ENCODE measurements around the gene ARHGEF37. TPM values are rescaled to one million over a fixed set of nuclear protein-coding genes. Genes with fewer than 3 reads are reported as not detected.
"Not testable (repeated sequence)": the region's sequence is repeated elsewhere in the genome, so short reads cannot be mapped to it uniquely, and the experiment has no call there.

The ARHGEF37 gene
- total RNA-seq, 2 experiments from 2014 or later, result 1.1 TPM

- no peak overlapping the region for H3K4me3 Mint-ChIP-seq
- no peak for DNase-seq
- no peak for ATAC-seq
- H3K4me1 Mint-ChIP-seq (ENCODE audit: low read depth), result peaks cover 8% of the 10 kb centered on the region
- no peaks in the 10 kb centered on the region for H3K9me3 Mint-ChIP-seq
- POLR2A ChIA-PET, result no interaction called here
- H3K27me3 Mint-ChIP-seq, result no peaks in the 10 kb centered on the region
- H3K27ac Mint-ChIP-seq, result no peak overlapping the region
- intact Hi-C loops (cut with micrococcal nuclease), result no loop called here
- TF ChIP-seq CTCF (IDR thresholded peaks at IDR 0.05), result no peak
- no peaks in the 10 kb centered on the region for H3K36me3 Mint-ChIP-seq (ENCODE audit: low read depth)
- CTCF ChIA-PET, result interaction anchor here (1.3 to 2.1 kb wide), 3 partner anchors 11 to 346 kb away, joined by 5 to 6 read pairs (median 6); no protein-coding TSS in a partner anchor
These were observed 63.9 kb downstream of the ARHGEF37 start for GRCh38 chr5:149645236-149645635.

GRCh38 chr5:149645725-149646124 lies 64.4 kb downstream of the ARHGEF37 start:
- CTCF ChIA-PET, result interaction anchor here (1.5 to 2.1 kb wide), 3 partner anchors 9 to 345 kb away, joined by 5 to 6 read pairs (median 6); no protein-coding TSS in a partner anchor
- intact Hi-C loops (cut with micrococcal nuclease), result no loop called here

GRCh38 chr5:149646564-149646963 lies 65.3 kb downstream of the ARHGEF37 start:
- POLR2A ChIA-PET, result interaction anchor here (1.0 kb wide), 1 partner anchor 83 kb away, joined by 3 read pairs; the partner anchor contains the start of gene PPARGC1B
- no peak overlapping the region for H3K27ac Mint-ChIP-seq

More at GRCh38 chr5:149645725-149646124, 64.4 kb downstream of the ARHGEF37 start:
- no peak overlapping the region for H3K27ac Mint-ChIP-seq
- POLR2A ChIA-PET, result no interaction called here
- DNase-seq (no peak), ATAC-seq (no peak)
- no peaks in the 10 kb centered on the region for H3K27me3 Mint-ChIP-seq
- H3K9me3 Mint-ChIP-seq, result no peaks in the 10 kb centered on the region
- H3K4me1 Mint-ChIP-seq (ENCODE audit: low read depth), result peaks cover 8% of the 10 kb centered on the region
- H3K4me3 Mint-ChIP-seq, result no peak overlapping the region
- no peaks in the 10 kb centered on the region for H3K36me3 Mint-ChIP-seq (ENCODE audit: low read depth)
- no peak for TF ChIP-seq CTCF (IDR thresholded peaks at IDR 0.05)

GRCh38 chr5:149647334-149647733 lies 66.0 kb downstream of the ARHGEF37 start:
- no peak for DNase-seq
- intact Hi-C loops (cut with micrococcal nuclease), result no loop called here
- H3K4me1 Mint-ChIP-seq (ENCODE audit: low read depth), result peaks cover 8% of the 10 kb centered on the region
- TF ChIP-seq CTCF (IDR thresholded peaks at IDR 0.05), result no peak
- ATAC-seq, result no peak
- no peak overlapping the region for H3K27ac Mint-ChIP-seq
- H3K4me3 Mint-ChIP-seq, result no peak overlapping the region
- H3K9me3 Mint-ChIP-seq, result no peaks in the 10 kb centered on the region
- no peaks in the 10 kb centered on the region for H3K36me3 Mint-ChIP-seq (ENCODE audit: low read depth)
- H3K27me3 Mint-ChIP-seq, result no peaks in the 10 kb centered on the region
- ChIA-PET CTCF (interaction anchor here (2.1 kb wide), 1 partner anchor 344 kb away, joined by 6 read pairs; no protein-coding TSS in a partner anchor), POLR2A (interaction anchor here (1.0 kb wide), 1 partner anchor 83 kb away, joined by 3 read pairs; the partner anchor contains the start of gene PPARGC1B)

More at GRCh38 chr5:149646564-149646963, 65.3 kb downstream of the ARHGEF37 start:
- peaks cover 8% of the 10 kb centered on the region for H3K4me1 Mint-ChIP-seq (ENCODE audit: low read depth)
- no peak for TF ChIP-seq CTCF (IDR thresholded peaks at IDR 0.05)
- H3K27me3 Mint-ChIP-seq, result no peaks in the 10 kb centered on the region
- ATAC-seq (peak; percentile 57), DNase-seq (peak; percentile 77)
- H3K9me3 Mint-ChIP-seq, result no peaks in the 10 kb centered on the region
- CTCF ChIA-PET, result interaction anchor here (0.7 to 2.1 kb wide), 3 partner anchors 10 to 344 kb away, joined by 3 to 6 read pairs (median 6); no protein-coding TSS in a partner anchor
- H3K36me3 Mint-ChIP-seq (ENCODE audit: low read depth), result no peaks in the 10 kb centered on the region
- no peak overlapping the region for H3K4me3 Mint-ChIP-seq
- intact Hi-C loops (cut with micrococcal nuclease), result no loop called here

GRCh38 chr5:149648464-149649393 lies 67.4 kb downstream of the ARHGEF37 start:
- ATAC-seq (peak; percentile 57), DNase-seq (peak; percentile 46)
- H3K4me3 Mint-ChIP-seq; H3K4me1 Mint-ChIP-seq (ENCODE audit: low read depth); H3K27ac Mint-ChIP-seq; intact Hi-C loops (cut with micrococcal nuclease); H3K27me3 Mint-ChIP-seq; H3K36me3 Mint-ChIP-seq (ENCODE audit: low read depth); H3K9me3 Mint-ChIP-seq: not testable (repeated sequence)
- CTCF ChIA-PET, result interaction anchor here (1.0 to 1.4 kb wide), 6 partner anchors 18 to 204 kb away, joined by 3 to 9 read pairs (median 4); partner anchors contain the start of gene PPARGC1B
- POLR2A ChIA-PET, result interaction anchor here (0.6 to 1.1 kb wide), 2 partner anchors 214 to 311 kb away, joined by 3 read pairs; no protein-coding TSS in a partner anchor

GRCh38 chr5:149649730-149650129 lies 68.4 kb downstream of the ARHGEF37 start:
- H3K36me3 Mint-ChIP-seq (ENCODE audit: low read depth); H3K9me3 Mint-ChIP-seq; DNase-seq; intact Hi-C loops (cut with micrococcal nuclease); H3K27ac Mint-ChIP-seq; H3K27me3 Mint-ChIP-seq; H3K4me3 Mint-ChIP-seq; H3K4me1 Mint-ChIP-seq (ENCODE audit: low read depth); ATAC-seq: not testable (repeated sequence)
- CTCF ChIA-PET, result interaction anchor here (1.1 to 1.4 kb wide), 3 partner anchors 17 to 203 kb away, joined by 3 to 9 read pairs (median 5); no protein-coding TSS in a partner anchor
- POLR2A ChIA-PET, result interaction anchor here (1.1 kb wide), 1 partner anchor 215 kb away, joined by 3 read pairs; no protein-coding TSS in a partner anchor
